HG03571 (cell line): ENCODE data around the gene EFCAB6.

Experiments
- ATAC-seq: cut with Tn5 transposase; IDR thresholded peaks from one replicate; pipeline ENCODE4 v1.9.1; 2021; ENCODE audit not compliant: unreplicated experiment

Gene EFCAB6

DNA sequence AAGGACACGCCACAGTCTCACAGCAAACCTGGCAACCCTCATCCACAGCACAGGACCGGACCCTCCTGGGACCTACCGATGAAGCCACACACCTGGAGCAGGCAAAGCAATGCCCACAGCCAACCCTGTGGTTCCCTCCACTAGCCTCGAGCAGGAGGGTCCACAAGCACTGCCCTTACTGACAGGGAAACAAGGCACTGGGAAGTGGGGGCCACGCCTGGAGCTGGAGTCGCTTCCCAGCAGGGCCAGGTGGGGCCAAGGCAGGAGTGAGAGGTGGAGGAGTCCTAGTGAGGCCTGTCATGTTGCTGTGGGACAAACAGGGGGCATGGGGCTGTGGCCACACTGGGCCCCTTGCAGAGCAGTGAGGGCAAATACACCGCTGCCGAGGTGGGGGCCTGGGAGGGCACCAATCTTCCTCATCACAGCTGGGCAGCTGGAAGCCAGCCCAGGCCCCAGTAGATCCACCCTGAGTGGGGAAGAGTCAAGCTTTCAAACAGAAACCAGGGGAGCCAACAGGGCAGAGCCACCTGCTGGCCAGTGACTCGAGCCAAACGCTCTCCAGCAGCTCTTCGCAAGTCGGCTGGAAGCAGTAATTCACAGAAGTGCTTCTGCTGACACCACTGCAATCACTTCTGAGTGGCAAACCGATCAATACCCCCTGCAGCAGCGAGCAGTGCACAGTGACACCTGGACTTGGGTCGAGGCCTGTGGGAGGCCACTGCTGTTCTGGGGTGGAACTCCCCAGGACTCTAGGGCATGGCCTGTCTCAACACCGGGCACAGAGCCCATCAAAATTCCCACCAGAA is 36.5 kb upstream of the EFCAB6 start:
- ATAC-seq, result no peak

DNA sequence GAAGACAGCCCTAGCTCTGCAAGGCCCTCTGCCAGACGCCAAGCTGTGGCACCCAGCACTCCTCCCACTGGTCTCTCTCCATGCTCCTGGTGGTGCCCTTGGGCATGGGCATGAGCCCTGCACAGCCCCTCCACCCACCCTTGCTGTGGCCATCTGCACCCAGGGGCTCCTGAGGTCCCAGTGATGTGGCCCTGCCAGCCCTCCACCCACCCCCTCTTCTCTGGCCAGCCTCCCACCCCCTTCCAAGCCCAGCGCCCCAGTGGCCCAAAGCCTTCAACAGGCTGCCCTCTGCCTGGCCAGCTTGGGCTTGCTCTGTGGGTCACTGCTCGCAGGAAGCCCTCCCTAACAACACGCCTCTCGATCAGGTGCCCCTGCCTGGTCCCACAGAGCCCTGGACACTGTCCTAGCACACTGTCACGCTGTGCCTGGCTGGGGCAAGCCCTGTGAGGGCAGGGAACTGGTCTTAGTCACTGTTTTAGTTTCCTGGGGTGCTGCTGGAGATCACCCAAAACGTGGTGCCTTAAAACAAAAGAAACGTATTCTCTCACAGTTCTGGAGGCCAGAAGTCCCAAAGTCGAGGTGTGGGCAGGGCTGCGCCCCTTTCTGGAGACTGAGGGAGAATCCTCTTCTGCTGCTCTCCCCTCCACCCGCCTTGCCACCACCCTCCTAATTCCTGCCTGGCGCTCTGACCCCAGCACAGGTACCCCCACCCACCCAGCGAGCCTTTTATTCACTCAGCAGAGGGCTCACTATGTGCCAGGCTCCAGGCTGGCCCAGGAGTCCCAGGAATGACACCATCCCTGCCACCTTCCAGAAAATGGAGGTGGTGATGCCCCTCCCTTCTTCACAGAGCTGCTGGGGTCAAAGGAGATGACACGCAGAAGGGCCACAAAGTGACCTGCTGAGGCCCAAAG is 35.5 kb upstream of the EFCAB6 start:
- no peak for ATAC-seq

DNA sequence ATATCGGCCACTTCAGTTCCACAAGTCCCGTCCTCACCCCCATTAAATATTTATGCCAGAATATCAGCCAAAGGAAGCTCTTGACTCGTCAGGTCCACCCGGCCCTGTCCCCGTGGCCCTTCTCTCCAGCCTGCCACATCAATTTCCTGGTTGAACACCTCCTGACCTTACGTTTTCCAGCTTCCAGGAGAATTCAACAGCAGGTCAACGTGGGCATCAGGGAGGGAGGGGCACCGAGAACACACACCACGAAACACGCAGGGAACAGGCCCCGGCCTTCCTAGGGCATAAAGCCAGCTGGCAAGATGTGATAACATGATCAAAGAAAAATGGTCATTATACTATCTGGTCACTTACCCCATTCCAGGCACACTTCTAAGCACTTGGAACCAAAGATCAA is 34.9 kb upstream of the EFCAB6 start:
- no peak for ATAC-seq

DNA sequence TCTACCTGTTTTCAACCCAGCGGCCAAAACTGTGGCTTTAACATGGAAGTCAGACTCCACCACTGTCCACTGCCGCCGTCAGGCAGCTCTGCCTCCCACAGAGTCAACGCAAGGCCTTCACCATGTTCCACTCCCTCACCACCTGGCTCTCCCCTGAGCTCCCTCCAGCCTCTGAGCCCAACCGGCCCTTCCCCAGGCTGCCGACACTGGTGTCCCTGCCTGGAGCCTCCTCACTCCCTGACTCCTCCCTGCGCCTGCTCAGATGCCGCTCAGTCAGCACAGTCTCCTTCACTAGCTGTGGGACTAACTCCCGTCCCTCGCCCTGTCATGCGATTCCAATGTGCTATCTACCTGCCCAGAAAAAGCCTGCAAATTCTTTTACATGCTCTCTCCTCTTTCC is 33.9 kb upstream of the EFCAB6 start:
- ATAC-seq, result no peak

DNA sequence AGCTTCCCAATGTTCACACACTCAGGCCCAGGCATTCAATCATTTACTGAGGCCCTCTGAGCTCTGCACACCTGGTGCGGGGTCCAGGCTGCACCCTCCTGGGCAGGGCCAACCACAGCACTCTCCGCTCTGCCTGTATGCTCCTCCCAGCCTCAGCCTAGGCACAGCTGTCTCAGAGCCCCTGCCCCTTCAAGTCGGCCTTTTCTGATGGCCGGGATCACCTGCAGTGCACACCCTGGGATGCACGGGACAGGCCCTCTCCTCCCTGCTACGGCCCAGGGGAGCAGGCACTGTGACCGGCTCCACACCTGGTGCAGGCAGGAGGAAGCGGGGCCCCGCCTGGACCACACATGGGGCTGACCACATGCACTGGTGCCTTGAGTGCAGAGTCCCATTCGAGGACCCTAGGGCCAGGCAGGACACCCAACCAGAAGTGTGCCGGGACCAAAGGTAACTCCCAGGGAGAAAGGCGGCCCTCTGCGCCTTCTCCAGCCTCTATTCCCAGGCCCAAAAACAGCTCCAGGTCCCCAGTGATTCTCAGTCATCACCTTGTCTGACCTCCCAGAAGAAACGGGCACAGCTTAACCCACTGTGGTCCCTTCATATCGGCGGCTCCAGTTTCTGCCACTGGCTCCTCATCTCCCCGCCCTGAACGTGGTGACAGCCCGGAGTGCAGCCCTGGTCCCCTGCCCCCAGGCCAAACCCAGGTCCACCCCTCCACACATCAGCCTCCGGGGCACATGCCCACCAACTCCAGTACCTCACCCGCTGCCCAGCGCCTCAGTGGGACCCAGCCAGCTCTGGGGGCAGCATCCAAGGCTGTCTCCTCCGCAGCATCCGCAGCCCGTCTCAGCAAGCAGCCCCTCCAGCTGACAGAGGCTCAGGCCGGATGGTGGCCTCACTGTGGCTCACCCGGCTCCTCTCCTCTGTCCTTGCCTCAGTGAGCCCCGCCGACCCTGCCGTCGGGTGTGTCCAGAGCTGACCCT is 32.7 kb upstream of the EFCAB6 start:
- ATAC-seq, result no peak

DNA sequence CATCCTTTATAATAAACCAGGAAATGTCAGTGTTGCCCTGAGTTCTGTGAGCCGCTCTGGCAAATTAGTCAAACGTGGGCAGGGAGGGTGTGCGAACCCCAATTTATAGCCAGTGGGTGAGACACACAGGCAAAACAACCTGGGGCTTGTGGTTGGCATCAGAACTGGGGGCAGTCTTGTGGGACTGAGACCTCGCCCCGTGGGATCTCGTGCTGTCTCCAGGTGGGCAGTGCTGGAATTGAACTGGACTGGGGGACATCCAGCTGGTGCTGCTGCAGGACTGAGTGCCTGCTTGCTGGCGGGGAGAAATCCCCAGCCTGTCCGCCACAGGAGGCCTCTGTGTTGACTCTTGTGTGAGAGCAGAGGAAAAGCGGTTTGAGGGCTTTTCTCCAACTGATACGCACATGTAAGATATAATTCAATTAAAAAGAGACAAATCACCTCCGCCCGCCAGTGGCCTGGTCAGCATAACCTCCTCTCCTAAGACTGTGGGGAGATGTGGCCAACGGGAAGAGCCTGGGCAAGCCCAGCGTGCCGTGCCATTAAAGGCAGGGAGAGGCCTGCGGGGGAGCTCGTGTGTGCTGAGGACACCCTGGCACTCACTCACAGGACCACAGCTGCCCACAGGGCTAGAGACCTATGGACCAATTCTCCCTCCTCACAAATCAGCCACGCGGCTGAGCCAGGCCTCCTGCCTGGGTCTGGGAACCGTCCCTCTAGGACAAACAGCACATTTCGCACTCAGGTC is 31.9 kb upstream of the EFCAB6 start:
- no peak for ATAC-seq

DNA sequence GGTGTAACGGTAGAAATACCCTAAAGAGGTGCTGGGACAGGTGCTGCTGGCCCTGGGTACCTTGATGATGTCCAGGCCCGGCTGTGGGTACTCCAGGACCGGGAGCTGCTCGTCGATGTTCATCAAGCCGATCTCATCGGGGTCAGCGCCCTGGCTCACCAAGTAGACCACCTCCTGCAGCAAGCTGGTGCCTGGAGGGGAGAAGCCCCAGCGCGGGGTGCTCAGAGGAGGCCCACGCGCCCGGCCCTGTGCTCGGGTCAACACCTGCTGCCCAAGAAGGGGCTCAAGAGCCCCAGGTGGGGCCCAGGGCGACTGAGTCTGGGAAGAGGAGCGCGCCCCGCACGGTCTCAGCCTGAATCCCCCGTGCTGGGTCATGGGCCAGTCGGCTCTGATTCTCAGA is 29.6 kb upstream of the EFCAB6 start:
- ATAC-seq, result no peak

DNA sequence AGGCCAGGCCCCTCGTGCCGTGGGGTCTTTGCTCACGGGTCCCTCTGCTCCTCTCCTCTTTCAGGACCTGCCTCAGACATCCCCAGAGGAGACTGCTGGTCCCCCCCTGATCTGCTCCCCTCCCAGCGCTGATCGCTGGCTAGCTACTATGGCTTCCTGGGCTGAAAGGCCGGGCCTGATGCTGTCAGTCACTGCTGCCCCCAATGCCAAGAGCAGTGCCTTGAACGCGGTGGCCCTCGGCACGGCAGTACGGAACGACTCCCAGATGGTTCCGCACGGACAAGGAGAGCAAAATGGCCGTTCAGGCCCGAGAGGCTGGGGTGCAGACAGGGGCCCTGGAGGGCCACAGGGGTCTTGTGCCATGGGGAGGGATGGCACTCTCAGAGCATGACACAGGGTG is 28.7 kb upstream of the EFCAB6 start:
- no peak for ATAC-seq

DNA sequence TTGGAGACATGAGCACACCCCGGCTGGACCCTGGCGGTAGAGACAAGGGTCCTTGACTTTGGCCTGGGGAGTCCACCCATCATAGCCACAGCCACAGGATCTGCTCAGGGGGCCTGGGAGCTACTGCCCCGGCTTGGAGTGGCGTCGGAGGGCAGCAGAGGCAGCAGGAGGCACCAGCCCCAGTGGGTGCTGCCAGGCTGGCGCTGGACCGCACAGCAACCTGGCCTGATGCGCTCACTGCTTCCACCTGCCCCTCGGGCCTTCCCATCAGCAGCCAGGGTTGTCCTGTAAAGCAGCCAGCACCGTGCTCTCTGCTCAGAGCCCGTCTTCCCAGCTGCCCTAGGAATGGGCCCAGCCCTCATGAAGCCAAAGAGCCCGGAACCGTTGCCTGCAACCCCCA is 28.3 kb upstream of the EFCAB6 start:
- ATAC-seq, result no peak

DNA sequence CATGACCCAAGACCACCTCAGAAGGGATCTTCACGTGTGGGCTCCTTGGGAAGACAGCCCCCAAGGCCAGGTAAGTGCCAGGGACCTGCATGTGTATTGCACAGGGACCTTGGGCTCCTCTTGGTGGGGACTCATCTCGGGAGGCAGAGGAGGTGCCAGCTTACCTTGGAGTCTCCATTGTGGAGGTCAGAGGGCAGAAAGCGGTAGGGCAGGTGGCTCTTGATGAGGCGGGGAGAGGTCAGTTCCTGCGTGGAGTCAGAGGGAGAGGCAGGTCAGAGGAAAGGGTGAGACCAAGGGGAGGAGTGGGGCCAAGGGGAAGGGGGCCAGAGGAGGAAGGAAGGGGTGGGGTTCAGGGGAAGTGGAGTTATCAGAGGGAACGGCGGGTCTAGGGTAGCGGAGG is 27.7 kb upstream of the EFCAB6 start:
- no peak for ATAC-seq

DNA sequence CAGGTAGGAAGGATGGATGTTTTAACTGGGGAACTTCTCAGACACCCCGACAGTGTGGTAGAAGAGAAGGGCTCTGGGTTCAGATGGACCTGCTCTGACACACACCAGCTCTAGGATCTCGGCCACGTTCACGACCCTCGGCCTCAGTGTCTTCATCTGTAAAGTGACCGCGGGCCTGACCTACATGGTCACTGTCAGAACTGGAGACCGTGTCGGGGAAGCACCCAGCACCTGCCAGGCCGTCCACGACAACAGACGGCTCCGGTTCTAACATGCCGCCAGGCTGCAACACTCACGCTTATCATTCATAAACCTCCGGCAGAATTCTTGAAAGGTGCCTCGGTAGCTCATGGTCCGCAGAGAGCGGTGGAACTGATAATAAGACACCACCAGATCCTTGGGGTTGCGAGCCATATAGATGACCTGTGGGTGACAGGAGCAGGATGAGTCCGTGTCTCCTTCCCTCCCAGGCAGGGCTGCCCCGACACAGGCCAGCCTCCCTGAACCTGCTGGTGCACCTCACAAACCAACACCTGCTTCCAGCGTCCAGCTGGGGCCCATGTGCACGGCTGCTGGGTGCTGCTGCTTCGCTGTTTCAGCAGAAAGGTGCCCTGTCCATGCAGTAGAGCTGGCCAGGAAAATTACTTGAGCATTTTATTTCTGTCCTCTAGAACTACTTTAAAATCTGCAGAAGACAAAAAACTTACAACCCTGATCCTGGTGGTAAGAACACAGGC is 26.6 kb upstream of the EFCAB6 start:
- no peak for ATAC-seq

DNA sequence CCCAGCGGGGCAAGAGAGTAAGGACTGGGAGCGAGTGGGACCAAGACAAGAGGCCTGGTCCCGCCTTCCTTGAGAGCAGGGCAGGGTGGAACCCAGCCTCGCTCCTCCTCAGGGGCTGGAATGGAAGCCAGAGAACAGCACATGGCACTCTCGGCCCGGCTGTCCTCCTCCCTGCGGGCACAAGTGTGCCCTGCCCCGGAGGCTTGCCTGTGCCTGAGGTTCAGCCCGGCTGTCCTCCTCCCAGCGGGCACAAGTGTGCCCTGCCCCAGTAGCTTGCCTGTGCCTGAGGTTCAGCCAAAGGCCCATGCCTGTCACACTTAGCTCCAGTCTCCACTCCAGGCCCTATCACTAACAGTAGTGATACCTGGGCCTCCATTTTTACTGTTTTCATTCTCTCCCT is 26.1 kb upstream of the EFCAB6 start:
- ATAC-seq, result no peak

DNA sequence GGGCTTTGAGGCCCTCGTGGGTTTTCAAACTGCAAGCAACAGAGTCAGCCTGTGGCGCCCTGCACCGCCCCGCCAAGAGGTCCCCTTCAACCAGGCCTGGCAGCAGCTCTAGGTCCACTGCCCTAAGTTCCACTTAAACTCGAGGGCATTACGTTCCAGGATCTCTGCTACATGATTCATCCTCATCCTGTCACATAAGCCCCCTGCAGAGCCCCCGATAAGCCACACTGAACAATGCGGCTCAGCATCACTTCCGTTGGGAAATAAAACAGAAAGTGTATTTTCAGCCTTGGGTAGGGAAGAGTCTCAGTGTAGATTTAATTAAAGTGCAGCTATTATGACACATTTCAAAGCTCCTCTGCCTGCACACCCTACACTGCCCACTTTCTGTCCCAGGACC is 25.6 kb upstream of the EFCAB6 start:
- no peak for ATAC-seq

DNA sequence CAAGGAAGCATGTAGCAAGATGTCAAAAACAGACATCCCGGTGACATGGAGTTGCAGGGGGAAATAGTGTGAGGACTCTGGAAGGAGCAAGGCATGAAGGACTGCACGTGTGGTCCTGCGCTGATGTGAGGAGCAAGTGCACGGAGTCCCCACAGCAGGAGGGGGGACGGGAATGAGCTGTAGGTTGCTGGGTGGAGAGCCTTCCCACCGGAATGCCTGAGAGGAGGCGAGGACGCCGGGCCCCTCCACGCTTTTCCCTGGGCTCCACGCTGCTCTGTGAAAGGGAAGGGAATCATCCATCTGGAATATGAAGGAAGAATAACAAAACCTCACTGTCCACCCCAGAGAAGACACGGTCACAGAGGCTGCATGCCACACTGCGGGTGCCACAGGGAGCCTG is 23.6 kb upstream of the EFCAB6 start:
- ATAC-seq, result no peak

DNA sequence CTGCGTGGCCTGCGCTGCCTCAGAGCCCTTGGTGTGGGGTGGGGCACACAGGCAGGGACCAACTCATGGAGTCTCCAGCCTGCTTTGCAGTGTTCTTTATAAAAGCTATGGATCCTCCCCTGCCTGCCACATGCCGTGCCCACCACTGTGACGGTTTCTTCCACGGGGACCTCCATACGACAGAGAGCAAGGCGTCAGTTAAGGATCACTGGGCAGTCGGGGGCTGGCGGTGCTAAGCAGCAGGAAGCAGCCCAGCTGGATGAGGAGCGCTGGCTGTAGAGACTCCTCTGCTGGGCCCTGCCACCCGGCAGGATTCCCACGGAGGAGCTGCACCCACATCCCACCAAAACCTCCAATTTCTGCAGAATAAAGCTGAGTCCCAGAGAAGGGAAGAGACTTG is 23.1 kb upstream of the EFCAB6 start:
- ATAC-seq, result no peak

DNA sequence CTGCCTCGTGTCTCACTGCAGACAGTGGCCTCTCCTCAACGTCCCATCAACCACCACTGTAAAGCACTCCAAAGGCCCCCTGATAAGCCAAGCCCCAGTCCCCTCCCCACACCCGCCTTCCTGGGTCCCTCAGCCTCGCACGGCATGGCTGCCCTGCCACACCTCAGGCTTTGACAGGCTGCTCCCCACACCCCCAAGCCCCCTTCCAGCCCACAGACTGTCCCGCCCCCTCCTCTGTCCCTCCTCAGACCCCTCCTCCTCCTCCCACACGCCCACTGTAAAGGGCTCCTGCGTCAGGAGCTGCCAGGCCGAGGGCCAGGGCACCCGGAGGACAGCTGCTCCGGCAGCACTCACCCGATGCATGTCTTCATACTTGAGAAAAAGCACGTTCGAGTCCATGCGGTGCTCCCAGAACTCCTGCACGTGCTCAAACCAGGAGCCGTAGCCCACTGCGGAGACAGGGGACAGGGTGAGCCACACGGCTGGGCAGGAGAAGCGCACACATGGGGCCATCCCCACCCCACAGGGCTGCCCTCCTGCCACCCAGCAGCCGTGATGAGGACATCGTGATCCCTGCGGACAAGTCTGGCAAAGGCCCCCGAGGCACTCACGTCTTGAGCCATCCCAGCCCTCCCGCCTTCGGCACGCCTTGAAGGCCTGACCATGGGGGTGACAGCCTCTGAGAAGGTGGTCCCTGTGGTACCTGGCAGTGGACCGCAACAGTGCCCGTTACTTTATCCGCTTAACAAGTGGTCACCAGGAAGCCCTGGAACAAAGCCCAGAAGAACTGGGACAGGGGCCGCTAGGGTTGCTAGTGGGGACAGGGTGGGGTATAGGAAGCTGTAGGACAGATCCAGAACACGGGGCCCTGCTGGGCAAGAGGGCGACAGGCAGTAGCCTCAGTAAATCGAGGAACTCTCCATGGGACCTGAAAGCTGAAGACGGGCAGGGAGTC is 21.5 kb upstream of the EFCAB6 start:
- no peak for ATAC-seq

DNA sequence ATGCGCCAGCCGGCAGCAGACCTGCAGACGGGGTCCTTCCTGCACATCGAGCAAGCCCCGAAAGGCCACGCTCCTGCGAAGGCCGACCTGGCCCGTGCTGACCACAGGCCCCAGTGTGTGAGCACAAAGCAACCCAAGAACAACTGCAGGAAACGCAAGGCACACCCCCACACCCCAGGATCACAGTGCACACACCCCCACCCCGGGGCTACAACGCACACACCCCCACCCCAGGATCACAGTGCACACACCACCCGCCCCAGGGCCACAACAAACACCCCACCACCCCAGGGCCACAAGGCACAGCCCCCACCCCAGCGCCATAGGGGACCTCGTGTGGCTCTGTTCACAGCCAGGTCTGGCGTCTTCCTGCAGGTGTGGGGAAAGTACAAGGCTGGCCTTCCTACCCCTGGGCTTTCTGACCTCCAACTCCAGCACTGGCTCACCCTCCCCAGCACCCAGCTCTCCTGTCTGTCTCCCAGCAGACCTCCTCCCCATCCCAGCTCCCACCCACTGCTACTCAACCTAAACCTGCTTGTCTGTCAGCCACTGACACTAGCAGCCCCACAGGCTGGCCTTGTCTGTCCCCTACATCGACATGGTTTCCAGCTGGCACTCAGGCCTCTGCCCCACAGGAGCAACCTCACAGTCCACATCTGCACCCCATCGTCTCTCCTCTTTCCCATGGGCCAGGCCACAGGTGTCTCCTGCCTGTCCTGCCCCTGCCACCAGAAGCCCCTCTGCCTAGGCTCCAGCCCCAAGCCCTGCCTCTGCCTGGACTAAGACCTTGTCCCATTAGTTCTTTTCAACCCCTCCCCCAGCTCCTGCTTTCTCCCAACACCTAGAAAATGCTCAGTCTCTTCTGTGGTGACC is 20.5 kb upstream of the EFCAB6 start:
- ATAC-seq, result no peak
